HepG2 (cell line): ENCODE results near the gene NOL4L. TPM values are rescaled to one million over a fixed set of nuclear protein-coding genes. Genes with fewer than 3 reads are reported as not detected.

Experiments
- ATAC-seq: fragments of 200-7000 bp; cut with Tn5 transposase; 3 replicates; pipeline ENCODE4 v1.9.1; 2020; ENCODE audit warnings: mild to moderate bottlenecking, moderate library complexity
- BruUV-seq: library from RNA; stranded (reverse); fragments of 400-500 nt; replicated peaks from 2 replicates; lab custom pipeline; 2021; lab: Mats Ljungman, UMichigan
- CTCF ChIA-PET: fragments of 300-600 bp; formaldehyde crosslinking; extraction: SDS; loops from one replicate; lab custom pipeline; 2021; ENCODE audit warnings: low total read pairs, inconsistent platforms, low intra/inter-chr PET ratio; lab: Yijun Ruan, JAX
- POLR2A ChIA-PET: fragments of 350-600 bp; sonication (Branson Sonifier 250); formaldehyde crosslinking; loops from one replicate; lab custom pipeline; 2020; ENCODE audit warnings: antibody characterized with exemption, inconsistent platforms; lab: Yijun Ruan, JAX
- DNase-seq: peaks from one replicate; pipeline ENCODE4 v3.0.0-alpha.2; 2015; ENCODE audit warnings: low spot score
- FAIRE-seq: peaks from 3 replicates; lab custom pipeline; 2011; peaks lifted over from hg19 to GRCh38; lab: Jason Lieb, UNC
- H2AFZ ChIP-seq: one replicate; pipeline ENCODE4 v1.6.1; 2011; ENCODE audit warnings: low read length, inconsistent platforms
- H3K27ac ChIP-seq: fragments of 300-600 bp; 3 replicates; pipeline ENCODE4 v1.8.0; 2011; ENCODE audit warnings: mixed run types, mild to moderate bottlenecking, mixed read lengths, low read length, inconsistent platforms; ENCODE audit not compliant: insufficient read depth; ENCODE audit errors: extremely low read length
- H3K27me3 ChIP-seq, 2 experiments: fragments of 200-600 bp in 1 of 2; 2 replicates in 1 of 2; 3 replicates in 1 of 2; pipeline versions ENCODE4 v1.6.0 to v1.8.0; 2011; ENCODE audit warnings: low read length in 2 of 2, mild to moderate bottlenecking in 2 of 2, moderate library complexity in 2 of 2, inconsistent platforms in 1 of 2; ENCODE audit not compliant: insufficient read depth in 2 of 2, control insufficient read depth in 1 of 2
- H3K36me3 ChIP-seq, 2 experiments: fragments of 200-600 bp in 1 of 2; replicated peaks in 1 of 2; 2 replicates in 1 of 2; 3 replicates in 1 of 2; pipeline versions ENCODE4 v1.5.1 to v1.8.0; 2011; ENCODE audit warnings: low read length in 2 of 2, inconsistent platforms in 1 of 2; ENCODE audit not compliant: insufficient read depth in 2 of 2, control insufficient read depth in 1 of 2
- H3K4me1 ChIP-seq: 2 replicates; pipeline ENCODE4 v1.5.1; 2012; ENCODE audit warnings: low read length, inconsistent platforms; ENCODE audit not compliant: insufficient read depth
- H3K4me2 ChIP-seq: 2 replicates; pipeline ENCODE4 v1.6.0; 2011; ENCODE audit warnings: low read depth, low read length, inconsistent platforms
- H3K4me3 ChIP-seq, 3 experiments: fragments of 200-600 bp in 1 of 3; sonication (generic), shearing (Covaris generic) in 1 of 3; replicated peaks in 1 of 3; 2 replicates each; pipeline ENCODE4 v1.5.1; 2011 to 2016; ENCODE audit warnings: low read length in 3 of 3, inconsistent platforms in 2 of 3, low read depth in 2 of 3, mild to moderate bottlenecking in 2 of 3, control low read depth in 1 of 3, mixed read lengths in 1 of 3; ENCODE audit not compliant: insufficient read depth in 1 of 3
- H3K79me2 ChIP-seq: one replicate; pipeline ENCODE4 v1.6.1; 2011; ENCODE audit warnings: low read length, inconsistent platforms; ENCODE audit not compliant: insufficient read depth
- H3K9ac ChIP-seq: 2 replicates; pipeline ENCODE4 v1.6.0; 2011; ENCODE audit warnings: mild to moderate bottlenecking, low read depth, low read length, inconsistent platforms; ENCODE audit not compliant: insufficient read depth
- H3K9me3 ChIP-seq: 2 replicates; pipeline ENCODE4 v1.5.1; 2012; ENCODE audit warnings: mild to moderate bottlenecking, low read length
- H4K20me1 ChIP-seq: 2 replicates; pipeline ENCODE4 v1.6.0; 2011; ENCODE audit warnings: inconsistent platforms, mild to moderate bottlenecking, low read length, moderate library complexity; ENCODE audit not compliant: insufficient read depth
- CERS6 ChIP-seq: sonication (generic); formaldehyde crosslinking; IDR thresholded peaks from 2 replicates; pipeline ENCODE4 v1.5.0; 2020; ENCODE audit warnings: missing genetic modification reagents
- CREM ChIP-seq, 2 experiments: sonication (generic) in 1 of 2; formaldehyde crosslinking in 1 of 2; IDR thresholded peaks; 2 replicates each; pipeline versions ENCODE4 v1.4.0 to v1.6.1; 2016 to 2020; ENCODE audit warnings: antibody characterized with exemption in 1 of 2, mild to moderate bottlenecking in 1 of 2, missing genetic modification reagents in 1 of 2
- HOXD1 ChIP-seq: sonication (generic); formaldehyde crosslinking; IDR thresholded peaks from 2 replicates; pipeline ENCODE4 v1.5.0; 2020; ENCODE audit warnings: missing genetic modification reagents
- MED13 ChIP-seq: sonication (generic); formaldehyde crosslinking; IDR thresholded peaks from 2 replicates; pipeline ENCODE4 v1.5.0; 2020; ENCODE audit warnings: missing genetic modification reagents
- NFRKB ChIP-seq: fragments of 450-650 bp; IDR thresholded peaks from 2 replicates; pipeline ENCODE4 v1.6.1; 2017
- RAD21 ChIP-seq: fragments of 450-650 bp; formaldehyde crosslinking; IDR thresholded peaks from 2 replicates; pipeline ENCODE4 v1.5.0; 2020; ENCODE audit warnings: mild to moderate bottlenecking
- STAG1 ChIP-seq: sonication (generic); formaldehyde crosslinking; IDR thresholded peaks from 2 replicates; pipeline ENCODE4 v1.4.0; 2020; ENCODE audit warnings: missing genetic modification reagents
- TAF15 ChIP-seq: fragments of 200-400 bp; formaldehyde crosslinking; IDR thresholded peaks from one replicate; pipeline ENCODE4 v1.6.1; 2018; ENCODE audit warnings: mild to moderate bottlenecking, low read depth, low read length; ENCODE audit not compliant: poor library complexity, severe bottlenecking
- ZNF225 ChIP-seq: sonication (generic); formaldehyde crosslinking; IDR thresholded peaks from 2 replicates; pipeline ENCODE4 v1.4.0; 2020; ENCODE audit warnings: mild to moderate bottlenecking, missing genetic modification reagents
- ZNF530 ChIP-seq: sonication (generic); formaldehyde crosslinking; IDR thresholded peaks from 2 replicates; pipeline ENCODE4 v1.5.0; 2020; ENCODE audit warnings: low read depth, mild to moderate bottlenecking, missing genetic modification reagents
- ZNF572 ChIP-seq: sonication (generic); formaldehyde crosslinking; IDR thresholded peaks from 2 replicates; pipeline ENCODE4 v1.5.1; 2020; ENCODE audit warnings: mild to moderate bottlenecking, missing genetic modification reagents
- ZNF652 ChIP-seq: IDR thresholded peaks from 2 replicates; pipeline ENCODE4 v1.6.1; 2016; ENCODE audit warnings: low read depth, borderline replicate concordance
- ZNF782 ChIP-seq: sonication (generic); formaldehyde crosslinking; IDR thresholded peaks from 2 replicates; pipeline ENCODE4 v1.4.0; 2020; ENCODE audit warnings: missing genetic modification reagents, mild to moderate bottlenecking, borderline replicate concordance
- ZXDC ChIP-seq: sonication (generic); formaldehyde crosslinking; IDR thresholded peaks from 2 replicates; pipeline ENCODE4 v1.5.0; 2020; ENCODE audit warnings: mild to moderate bottlenecking, missing genetic modification reagents
- WGBS: methylation state at CpG from one replicate; pipeline ENCODE4 v1.1.6; 2017; ENCODE audit warnings: low lambda C conversion rate; 5-methylcytosine and 5-hydroxymethylcytosine counted together
- in situ Hi-C: cut with HindIII; loops from 2 replicates; pipeline ENCODE4 v1.10.0; 2017; ENCODE audit warnings: low pct_unique_long_range_greater_than_20kb; ENCODE audit not compliant: extremely low pct_ligation_motif_present
- intact Hi-C: fragments of 100-400 bp; cut with micrococcal nuclease; formaldehyde crosslinking; loops from one replicate; pipeline ENCODE4 v1.10.0; 2022; ENCODE audit not compliant: unreplicated experiment
- polyA plus RNA-seq, 8 experiments: library from polyadenylated mRNA; depleted of rRNA in 3 of 8; stranded (reverse) in 7 of 8; unstranded in 1 of 8; fragments of >200 nt; fragmentation: Illumina TruSeq in 4 of 8; extraction: Trizol in 4 of 8; gene quantifications; 2 replicates each; pipeline versions ENCODE4 v1.2.1 to v1.2.3, GENCODE V29; 2011 to 2016; ENCODE audit warnings: low read depth in 4 of 8, missing spikeins in 1 of 8, mixed read lengths in 1 of 8; ENCODE audit not compliant: insufficient read depth in 1 of 8
- total RNA-seq, 5 experiments: library from RNA; depleted of rRNA; stranded (reverse); fragments of >200 nt; fragmentation: Illumina TruSeq; extraction: Trizol; gene quantifications; 2 replicates each; pipeline ENCODE4 v1.2.3, GENCODE V29; 2016; ENCODE audit warnings: low read depth in 1 of 5
- TF ChIP-seq, protein P1 (sequence below): sonication (generic); formaldehyde crosslinking; IDR thresholded peaks from 2 replicates; pipeline ENCODE4 v1.9.0; 2022; ENCODE audit warnings: low read depth, missing genetic modification reagents

The NOL4L gene
- total and polyA plus RNA-seq, 2 of the 13 experiments (the other 11 are each of a cell fraction or from before 2014, with no cell fraction given) = 16.6 to 35.4 TPM

- TF ChIP-seq ZNF652 (no peak), CREM (IDR thresholded peaks at IDR 0.05) (peak; percentile 54; the same call in 1 of the 2 replicates), CREM (CRISPR knock-in tag; IDR thresholded peaks at IDR 0.05) (no peak), ZNF225 (CRISPR knock-in tag) (0 out of 2 replicates have a peak, but pooled peaks have one; percentile 11), ZNF782 (CRISPR knock-in tag) (peak; percentile 91; the same call in 1 of the 2 replicates), NFRKB (no peak), MED13 (CRISPR knock-in tag) (no peak)
These were observed 62.1 kb downstream of the NOL4L start (continued) for GRCh38 chr20:32522776-32523612.

GRCh38 chr20:32522526-32522775, 62.7 kb downstream of the NOL4L start:
- no peak for DNase-seq
- Histone ChIP-seq H3K27ac (peak overlapping the region; percentile 48), H3K4me1 (peaks cover 53% of the 10 kb centered on the region), H3K79me2 (no peaks in the 10 kb centered on the region), H3K4me3 (no peak overlapping the region), H4K20me1 (no peaks in the 10 kb centered on the region), H3K27me3 (no peaks in the 10 kb centered on the region), H2AFZ (no peak overlapping the region), H3K9me3 (no peaks in the 10 kb centered on the region), H3K4me2 (peak overlapping the region; percentile 54; the same call in 1 of the 2 replicates), H3K36me3 (peaks cover 9 to 14% of the 10 kb centered on the region in 2 experiments; a peak in 3 of 5 replicates), H3K9ac (no peak overlapping the region)
- no TSS peak for BruUV-seq
- peak; percentile 41 for ATAC-seq
- in situ Hi-C loops = loop anchor here (25.0 kb wide), 1 partner anchor 240 kb away; the partner anchor contains the start of gene DNMT3B
- intact Hi-C loops = loop anchor here (2.0 to 10.0 kb wide), 3 partner anchors 40 to 252 kb away; no protein-coding TSS in a partner anchor
- CTCF ChIA-PET = interaction anchor here (1.2 to 4.1 kb wide), 6 partner anchors 11 to 255 kb away, joined by 4 to 170 read pairs (median 6); no protein-coding TSS in a partner anchor
- WGBS = 95% methylated on average over 3 of the region's 3 CpGs
- no peak for FAIRE-seq
- POLR2A ChIA-PET = interaction anchor here (1.3 to 6.5 kb wide), 20 partner anchors 10 to 164 kb away, joined by 3 to 197 read pairs (median 8); partner anchors contain the start of genes ASXL1 and NOL4L
- TF ChIP-seq RAD21 (CRISPR knock-in tag) (peak; percentile 9; the same call in 1 of the 2 replicates), TAF15 (peak; percentile 58), ZXDC (CRISPR knock-in tag) (0 out of 2 replicates have a peak, but pooled peaks have one; percentile 47), HOXD1 (CRISPR knock-in tag) (0 out of 2 replicates have a peak, but pooled peaks have one; percentile 14), STAG1 (CRISPR knock-in tag) (peak; percentile 49), ZNF572 (CRISPR knock-in tag) (peak; percentile 86; the same call in 1 of the 2 replicates), ZNF530 (no peak), MED13 (CRISPR knock-in tag) (no peak), CERS6 (CRISPR knock-in tag) (no peak)
- TF ChIP-seq, protein P1, sequence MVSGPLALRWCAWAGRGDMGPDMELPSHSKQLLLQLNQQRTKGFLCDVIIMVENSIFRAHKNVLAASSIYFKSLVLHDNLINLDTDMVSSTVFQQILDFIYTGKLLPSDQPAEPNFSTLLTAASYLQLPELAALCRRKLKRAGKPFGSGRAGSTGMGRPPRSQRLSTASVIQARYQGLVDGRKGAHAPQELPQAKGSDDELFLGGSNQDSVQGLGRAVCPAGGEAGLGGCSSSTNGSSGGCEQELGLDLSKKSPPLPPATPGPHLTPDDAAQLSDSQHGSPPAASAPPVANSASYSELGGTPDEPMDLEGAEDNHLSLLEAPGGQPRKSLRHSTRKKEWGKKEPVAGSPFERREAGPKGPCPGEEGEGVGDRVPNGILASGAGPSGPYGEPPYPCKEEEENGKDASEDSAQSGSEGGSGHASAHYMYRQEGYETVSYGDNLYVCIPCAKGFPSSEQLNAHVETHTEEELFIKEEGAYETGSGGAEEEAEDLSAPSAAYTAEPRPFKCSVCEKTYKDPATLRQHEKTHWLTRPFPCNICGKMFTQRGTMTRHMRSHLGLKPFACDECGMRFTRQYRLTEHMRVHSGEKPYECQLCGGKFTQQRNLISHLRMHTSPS = 0 out of 2 replicates have a peak, but pooled peaks have one; percentile 16
